CD4-positive, alpha-beta T cell treated with Interleukin-6 for 4 hours (primary cell): Measurements from ENCODE around the gene KCNMA1.
"Not testable (repeated sequence)": the region's sequence is repeated elsewhere in the genome, so short reads cannot be mapped to it uniquely, and the experiment has no call there.

ENCODE experiments used
- DNase-seq: peaks from one replicate; pipeline ENCODE4 v3.0.0-alpha.2; 2020; ENCODE audit warnings: mixed read lengths

The KCNMA1 gene

GRCh38 chr10:77602913-77603533 is 34.6 kb downstream of the KCNMA1 start:
- DNase-seq: no peak

GRCh38 chr10:77602231-77602912 is 35.2 kb downstream of the KCNMA1 start:
- DNase-seq: no peak

GRCh38 chr10:77601488-77601887 is 36.1 kb downstream of the KCNMA1 start:
- no peak for DNase-seq

GRCh38 chr10:77600640-77601039 is 37.0 kb downstream of the KCNMA1 start:
- DNase-seq: no peak

- DNase-seq: no peak
Observed at GRCh38 chr10:77599651-77600050, 38.0 kb downstream of the KCNMA1 start.

GRCh38 chr10:77598606-77599005 is 39.0 kb downstream of the KCNMA1 start:
- no peak for DNase-seq

GRCh38 chr10:77597560-77597959 is 40.0 kb downstream of the KCNMA1 start:
- DNase-seq: no peak

- DNase-seq: no peak
Observed at GRCh38 chr10:77594471-77594783, 43.2 kb downstream of the KCNMA1 start.

- DNase-seq: no peak
Observed at GRCh38 chr10:77593771-77594470, 43.7 kb downstream of the KCNMA1 start.

GRCh38 chr10:77592946-77593636 is 44.5 kb downstream of the KCNMA1 start:
- no peak for DNase-seq

GRCh38 chr10:77592510-77592909 is 45.1 kb downstream of the KCNMA1 start:
- DNase-seq: no peak

- no peak for DNase-seq
Observed at GRCh38 chr10:77591238-77591880, 46.2 kb downstream of the KCNMA1 start.

GRCh38 chr10:77590344-77591237 is 47.0 kb downstream of the KCNMA1 start:
- no peak for DNase-seq

GRCh38 chr10:77589703-77590102 is 47.9 kb downstream of the KCNMA1 start:
- DNase-seq: not testable (repeated sequence)

- DNase-seq: no peak
Observed at GRCh38 chr10:77588886-77589285, 48.7 kb downstream of the KCNMA1 start.

- DNase-seq: no peak
Observed at GRCh38 chr10:77587416-77587790, 50.2 kb downstream of the KCNMA1 start.

- DNase-seq: no peak
Observed at GRCh38 chr10:77586719-77587415, 50.7 kb downstream of the KCNMA1 start.

- no peak for DNase-seq
Observed at GRCh38 chr10:77584938-77585337, 52.7 kb downstream of the KCNMA1 start.

- DNase-seq: no peak
Observed at GRCh38 chr10:77583527-77583926, 54.1 kb downstream of the KCNMA1 start.

GRCh38 chr10:77582710-77583115 is 54.9 kb downstream of the KCNMA1 start:
- no peak for DNase-seq

GRCh38 chr10:77581738-77582137 is 55.9 kb downstream of the KCNMA1 start:
- DNase-seq: no peak

- no peak for DNase-seq
Observed at GRCh38 chr10:77580482-77580881, 57.1 kb downstream of the KCNMA1 start.
